ENCODE data around the gene EMP1. TPM values are rescaled to one million over a fixed set of nuclear protein-coding genes. Genes with fewer than 3 reads are reported as not detected.

The EMP1 gene
- total and polyA plus RNA-seq, 2 of the 13 experiments (the other 11 are each of a cell fraction or from before 2014, with no cell fraction given): 0.13 to 0.61 TPM

DNA sequence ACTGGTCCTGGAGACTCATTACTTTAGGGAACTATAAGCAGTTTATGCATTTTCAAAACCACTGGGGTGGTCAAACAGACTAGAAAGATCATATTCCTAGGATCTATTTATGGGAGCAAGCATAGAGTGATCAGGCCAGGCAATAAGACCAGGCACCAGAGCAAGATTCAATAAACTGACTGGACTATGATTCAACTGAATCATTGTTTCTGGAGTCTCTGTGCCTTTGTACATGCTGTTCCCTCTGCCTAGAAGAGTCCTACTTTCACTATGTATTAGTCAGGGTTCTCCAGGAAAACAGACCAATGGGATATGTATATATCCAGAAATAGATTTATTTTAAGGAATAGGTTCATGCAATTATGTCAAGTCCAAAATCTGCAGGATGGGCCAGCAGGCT is 55.5 kb downstream of the EMP1 start:
- no peak overlapping the region for H2AFZ ChIP-seq (ENCODE audit: low read length)
- FAIRE-seq: no peak
- intact Hi-C loops (cut with micrococcal nuclease; ENCODE audit: unreplicated experiment): no loop called here

DNA sequence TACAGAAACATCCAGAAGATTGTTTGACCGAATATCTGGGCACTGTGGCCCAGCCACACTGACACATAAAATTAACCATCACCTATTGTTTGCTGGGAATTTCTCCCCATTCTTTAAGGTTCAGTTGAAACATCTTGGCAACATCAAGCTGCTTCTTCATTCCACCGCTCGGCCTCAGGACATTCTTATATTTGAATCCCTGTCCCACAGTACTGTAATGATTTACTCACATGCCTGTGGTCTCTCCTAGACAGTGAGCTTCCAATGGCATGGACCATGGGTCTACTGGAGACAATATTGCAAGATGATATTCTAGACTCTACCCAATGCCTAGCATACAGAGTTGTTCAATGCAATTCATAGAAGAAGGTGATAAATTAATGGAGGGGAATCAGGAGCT is 56.1 kb downstream of the EMP1 start:
- H3K4me3 ChIP-seq (replicated peaks in 1 of 3; ENCODE audit: insufficient read depth in 1 of 3, low read depth in 2 of 3, low read length in 3 of 3): no peak overlapping the region
- no peak for TF ChIP-seq ZSCAN21 (CRISPR knock-in tag; IDR thresholded peaks at IDR 0.05; ENCODE audit: borderline replicate concordance)
- TF ChIP-seq POLR2A (IDR thresholded peaks at IDR 0.05; ENCODE audit: insufficient read depth in 1 of 2, low read depth in 2 of 2, low read length in 2 of 2): no peak
- FAIRE-seq: no peak
- 60% methylated on average over 2 of the region's 3 CpGs for WGBS (ENCODE audit: low lambda C conversion rate)
- ChIA-PET POLR2A (no interaction called here), CTCF (ENCODE audit: low intra/inter-chr PET ratio, low total read pairs) (no interaction called here)
- ATAC-seq: no peak
- no peaks in the 10 kb centered on the region for H3K9me3 ChIP-seq (ENCODE audit: low read length)
- no peaks in the 10 kb centered on the region for H3K79me2 ChIP-seq (ENCODE audit: insufficient read depth, low read length)
- H3K27me3 ChIP-seq (ENCODE audit: control insufficient read depth in 1 of 2, insufficient read depth in 2 of 2, low read length in 2 of 2): no peaks in the 10 kb centered on the region; a peak in 1 of 5 replicates
- H3K4me2 ChIP-seq (ENCODE audit: low read depth, low read length): no peak overlapping the region
- BruUV-seq (replicated peaks): no TSS peak
- no peaks in the 10 kb centered on the region for H4K20me1 ChIP-seq (ENCODE audit: insufficient read depth, low read length)
- no peak overlapping the region for H3K27ac ChIP-seq (ENCODE audit: extremely low read length, insufficient read depth, low read length)
- H3K9ac ChIP-seq (ENCODE audit: insufficient read depth, low read depth, low read length): no peak overlapping the region
- intact Hi-C loops (cut with micrococcal nuclease; ENCODE audit: unreplicated experiment) (no loop called here), in situ Hi-C loops (cut with HindIII; ENCODE audit: extremely low pct_ligation_motif_present, low pct_unique_long_range_greater_than_20kb) (no loop called here)
- H3K4me1 ChIP-seq (ENCODE audit: insufficient read depth, low read length): no peaks in the 10 kb centered on the region; the same call in 1 of the 2 replicates
- H2AFZ ChIP-seq (ENCODE audit: low read length): no peak overlapping the region
- DNase-seq (ENCODE audit: low spot score): no peak
- no peaks in the 10 kb centered on the region for H3K36me3 ChIP-seq (replicated peaks in 1 of 2; ENCODE audit: control insufficient read depth in 1 of 2, insufficient read depth in 2 of 2, low read length in 2 of 2)

More for the DNA sequence above, 55.5 kb downstream of the EMP1 start:
- TF ChIP-seq HNRNPH1 (optimal IDR thresholded peaks at IDR 0.05; ENCODE audit: low read depth, low read length) (no peak), NONO (IDR thresholded peaks at IDR 0.05) (no peak), NONO (CRISPR knock-in tag; conservative IDR thresholded peaks at IDR 0.05) (no peak), ZNF563 (CRISPR knock-in tag; IDR thresholded peaks at IDR 0.05) (no peak), ZNF468 (CRISPR knock-in tag; IDR thresholded peaks at IDR 0.05) (no peak)
- TF ChIP-seq, protein P1, sequence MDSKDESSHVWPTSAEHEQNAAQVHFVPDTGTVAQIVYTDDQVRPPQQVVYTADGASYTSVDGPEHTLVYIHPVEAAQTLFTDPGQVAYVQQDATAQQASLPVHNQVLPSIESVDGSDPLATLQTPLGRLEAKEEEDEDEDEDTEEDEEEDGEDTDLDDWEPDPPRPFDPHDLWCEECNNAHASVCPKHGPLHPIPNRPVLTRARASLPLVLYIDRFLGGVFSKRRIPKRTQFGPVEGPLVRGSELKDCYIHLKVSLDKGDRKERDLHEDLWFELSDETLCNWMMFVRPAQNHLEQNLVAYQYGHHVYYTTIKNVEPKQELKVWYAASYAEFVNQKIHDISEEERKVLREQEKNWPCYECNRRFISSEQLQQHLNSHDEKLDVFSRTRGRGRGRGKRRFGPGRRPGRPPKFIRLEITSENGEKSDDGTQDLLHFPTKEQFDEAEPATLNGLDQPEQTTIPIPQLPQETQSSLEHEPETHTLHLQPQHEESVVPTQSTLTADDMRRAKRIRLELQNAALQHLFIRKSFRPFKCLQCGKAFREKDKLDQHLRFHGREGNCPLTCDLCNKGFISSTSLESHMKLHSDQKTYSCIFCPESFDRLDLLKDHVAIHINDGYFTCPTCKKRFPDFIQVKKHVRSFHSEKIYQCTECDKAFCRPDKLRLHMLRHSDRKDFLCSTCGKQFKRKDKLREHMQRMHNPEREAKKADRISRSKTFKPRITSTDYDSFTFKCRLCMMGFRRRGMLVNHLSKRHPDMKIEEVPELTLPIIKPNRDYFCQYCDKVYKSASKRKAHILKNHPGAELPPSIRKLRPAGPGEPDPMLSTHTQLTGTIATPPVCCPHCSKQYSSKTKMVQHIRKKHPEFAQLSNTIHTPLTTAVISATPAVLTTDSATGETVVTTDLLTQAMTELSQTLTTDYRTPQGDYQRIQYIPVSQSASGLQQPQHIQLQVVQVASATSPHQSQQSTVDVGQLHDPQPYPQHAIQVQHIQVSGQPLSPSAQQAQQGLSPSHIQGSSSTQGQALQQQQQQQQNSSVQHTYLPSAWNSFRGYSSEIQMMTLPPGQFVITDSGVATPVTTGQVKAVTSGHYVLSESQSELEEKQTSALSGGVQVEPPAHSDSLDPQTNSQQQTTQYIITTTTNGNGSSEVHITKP (CRISPR knock-in tag; IDR thresholded peaks at IDR 0.05; ENCODE audit: low read depth): no peak
- POLR2A ChIA-PET: no interaction called here
- DNase-seq (ENCODE audit: low spot score) (no peak), ATAC-seq (no peak)
- Histone ChIP-seq H3K9me3 (ENCODE audit: low read length) (no peaks in the 10 kb centered on the region), H3K9ac (ENCODE audit: insufficient read depth, low read depth, low read length) (no peak overlapping the region), H3K4me2 (ENCODE audit: low read depth, low read length) (no peak overlapping the region), H3K79me2 (ENCODE audit: insufficient read depth, low read length) (no peaks in the 10 kb centered on the region), H3K4me3 (replicated peaks in 1 of 3; ENCODE audit: insufficient read depth in 1 of 3, low read depth in 2 of 3, low read length in 3 of 3) (no peak overlapping the region), H3K27me3 (ENCODE audit: control insufficient read depth in 1 of 2, insufficient read depth in 2 of 2, low read length in 2 of 2) (no peaks in the 10 kb centered on the region; a peak in 1 of 5 replicates), H4K20me1 (ENCODE audit: insufficient read depth, low read length) (no peaks in the 10 kb centered on the region), H3K36me3 (replicated peaks in 1 of 2; ENCODE audit: control insufficient read depth in 1 of 2, insufficient read depth in 2 of 2, low read length in 2 of 2) (no peaks in the 10 kb centered on the region), H3K27ac (ENCODE audit: extremely low read length, insufficient read depth, low read length) (no peak overlapping the region), H3K4me1 (ENCODE audit: insufficient read depth, low read length) (no peaks in the 10 kb centered on the region; the same call in 1 of the 2 replicates)
- in situ Hi-C loops (cut with HindIII; ENCODE audit: extremely low pct_ligation_motif_present, low pct_unique_long_range_greater_than_20kb): no loop called here
- CTCF ChIA-PET (ENCODE audit: low intra/inter-chr PET ratio, low total read pairs): no interaction called here
- no TSS peak for BruUV-seq (replicated peaks)

Measured in HepG2 (cell line).